GM12878 (cell line): ENCODE results near the gene WDR59. TPM values are rescaled to one million over a fixed set of nuclear protein-coding genes. Genes with fewer than 3 reads are reported as not detected.
A peak's percentile ranks its signal among the peaks of the same experiment; 100 is the strongest.

Source experiments
- ATAC-seq: fragments of 200-7000 bp; cut with Tn5 transposase; 3 replicates; pipeline ENCODE4 v1.9.1; 2020; ENCODE audit warnings: mild to moderate bottlenecking, moderate library complexity
- BruUV-seq: library from RNA; stranded (reverse); fragments of 400-500 nt; replicated peaks from 2 replicates; lab custom pipeline; 2021; lab: Mats Ljungman, UMichigan
- CTCF ChIA-PET: fragments of 300-600 bp; sonication (Branson Sonifier 250); formaldehyde crosslinking; extraction: SDS; loops from one replicate; lab custom pipeline; 2021; ENCODE audit warnings: inconsistent platforms; lab: Yijun Ruan, JAX
- POLR2A ChIA-PET: fragments of 350-600 bp; formaldehyde crosslinking; extraction: SDS; loops from one replicate; lab custom pipeline; 2021; ENCODE audit warnings: inconsistent platforms; lab: Charles Lee
- RAD21 ChIA-PET: fragments of 300-600 bp; sonication (Branson Sonifier 250); formaldehyde crosslinking; loops from one replicate; lab custom pipeline; 2023; ENCODE audit warnings: antibody characterized with exemption; ENCODE audit not compliant: unreplicated experiment; lab: Charles Lee
- SMC1A ChIA-PET: fragments of 300-600 bp; sonication (Branson Sonifier 250); formaldehyde crosslinking; loops from one replicate; lab custom pipeline; 2023; ENCODE audit not compliant: unreplicated experiment, uncharacterized antibody; lab: Charles Lee
- DNase-seq: peaks from one replicate; pipeline ENCODE4 v3.0.0-alpha.2; 2011; ENCODE audit warnings: low read depth, low spot score
- FAIRE-seq: peaks from 3 replicates; lab custom pipeline; 2011; peaks lifted over from hg19 to GRCh38; lab: Jason Lieb, UNC
- H2AFZ ChIP-seq: 2 replicates; pipeline ENCODE4 v1.6.0; 2011; ENCODE audit warnings: low read depth, low read length, control low read depth; ENCODE audit not compliant: control insufficient read depth
- H3K27ac ChIP-seq: 2 replicates; pipeline ENCODE4 v1.5.1; 2011; ENCODE audit warnings: control low read depth; ENCODE audit not compliant: control insufficient read depth, insufficient read depth
- H3K27me3 ChIP-seq, 2 experiments: replicated peaks in 1 of 2; 2 replicates each; pipeline versions ENCODE4 v1.6.0 to v1.6.1; 2011; ENCODE audit warnings: low read length in 1 of 2; ENCODE audit not compliant: control insufficient read depth in 2 of 2, insufficient read depth in 2 of 2
- H3K36me3 ChIP-seq, 2 experiments: 2 replicates each; pipeline ENCODE4 v1.5.1; 2011; ENCODE audit warnings: low read length in 1 of 2; ENCODE audit not compliant: control insufficient read depth in 2 of 2, insufficient read depth in 2 of 2
- H3K4me1 ChIP-seq: 2 replicates; pipeline ENCODE4 v1.6.1; 2011; ENCODE audit warnings: mild to moderate bottlenecking, low read length, moderate library complexity, mixed read lengths; ENCODE audit not compliant: control insufficient read depth, insufficient read depth
- H3K4me2 ChIP-seq: 2 replicates; pipeline ENCODE4 v1.6.0; 2011; ENCODE audit warnings: control low read depth; ENCODE audit not compliant: control insufficient read depth, insufficient read depth
- H3K4me3 ChIP-seq: fragments of 200-600 bp; sonication (generic); 2 replicates; pipeline ENCODE4 v1.5.1; 2016
- H3K79me2 ChIP-seq: 2 replicates; pipeline ENCODE4 v1.6.0; 2011; ENCODE audit warnings: low read length; ENCODE audit not compliant: control insufficient read depth, insufficient read depth
- H3K9ac ChIP-seq: 2 replicates; pipeline ENCODE4 v1.8.0; 2011; ENCODE audit warnings: low read length, control low read depth, mixed read lengths; ENCODE audit not compliant: control insufficient read depth, insufficient read depth
- H3K9me3 ChIP-seq: replicated peaks from 3 replicates; pipeline ENCODE4 v1.5.1; 2011; ENCODE audit warnings: mild to moderate bottlenecking, low read length; ENCODE audit not compliant: control insufficient read depth, insufficient read depth
- H4K20me1 ChIP-seq: 2 replicates; pipeline ENCODE4 v1.6.0; 2011; ENCODE audit not compliant: control insufficient read depth, insufficient read depth
- BACH1 ChIP-seq: fragments of 450-650 bp; IDR thresholded peaks from 2 replicates; pipeline ENCODE4 v1.6.1; 2017; ENCODE audit warnings: mild to moderate bottlenecking, borderline replicate concordance
- BRCA1 ChIP-seq: IDR thresholded peaks from 2 replicates; pipeline ENCODE4 v1.6.1; 2011; ENCODE audit warnings: low read depth, low read length, improper control_type of control experiment
- CBX3 ChIP-seq: fragments of 200-600 bp; sonication (generic); IDR thresholded peaks from 2 replicates; pipeline ENCODE4 v1.6.1; 2016; ENCODE audit warnings: low read depth, borderline replicate concordance
- CREB1 ChIP-seq: IDR thresholded peaks from 2 replicates; pipeline ENCODE4 v1.6.1; 2012; ENCODE audit warnings: low read depth, mild to moderate bottlenecking, inconsistent platforms
- FOXM1 ChIP-seq: IDR thresholded peaks from 2 replicates; pipeline ENCODE4 v1.6.1; 2012; ENCODE audit warnings: low read depth, mild to moderate bottlenecking, inconsistent platforms, low read length, moderate library complexity
- MEF2A ChIP-seq: IDR thresholded peaks from 2 replicates; pipeline ENCODE4 v1.6.1; 2011; ENCODE audit warnings: low read depth, mild to moderate bottlenecking, low read length, moderate library complexity; ENCODE audit not compliant: insufficient read depth
- NBN ChIP-seq: fragments of 450-650 bp; IDR thresholded peaks from 2 replicates; pipeline ENCODE4 v1.6.1; 2016
- NFYA ChIP-seq: IDR thresholded peaks from 2 replicates; pipeline ENCODE4 v1.6.1; 2011; ENCODE audit warnings: low read depth, mild to moderate bottlenecking, low read length, improper control_type of control experiment, borderline replicate concordance
- NR2F1 ChIP-seq: fragments of 450-650 bp; conservative IDR thresholded peaks from 2 replicates; pipeline ENCODE4 v1.6.1; 2017; ENCODE audit warnings: mild to moderate bottlenecking
- POLR2A ChIP-seq: IDR thresholded peaks from 2 replicates; pipeline ENCODE4 v1.6.1; 2011; ENCODE audit warnings: low read depth, mild to moderate bottlenecking, low read length
- RCOR1 ChIP-seq: conservative IDR thresholded peaks from 2 replicates; pipeline ENCODE4 v1.6.1; 2012; ENCODE audit warnings: low read depth, low read length, improper control_type of control experiment
- RELB ChIP-seq: fragments of 450-650 bp; IDR thresholded peaks from 2 replicates; pipeline ENCODE4 v1.6.1; 2017; ENCODE audit warnings: low read depth, mild to moderate bottlenecking, moderate library complexity
- SIN3A ChIP-seq: IDR thresholded peaks from 2 replicates; pipeline ENCODE4 v1.6.1; 2012; ENCODE audit warnings: low read depth, low read length, improper control_type of control experiment
- SMC3 ChIP-seq: IDR thresholded peaks from 2 replicates; pipeline ENCODE4 v1.6.1; 2011; ENCODE audit warnings: low read length, improper control_type of control experiment, borderline replicate concordance
- SP1 ChIP-seq: IDR thresholded peaks from one replicate; pipeline ENCODE4 v1.6.1; 2011; ENCODE audit warnings: low read depth, low read length
- USF2 ChIP-seq: IDR thresholded peaks from 2 replicates; pipeline ENCODE4 v1.6.1; 2011; ENCODE audit warnings: low read depth, low read length, improper control_type of control experiment, borderline replicate concordance
- YY1 ChIP-seq: IDR thresholded peaks from 2 replicates; pipeline ENCODE4 v1.6.1; 2011; ENCODE audit warnings: low read depth, mild to moderate bottlenecking, low read length
- ZNF207 ChIP-seq: fragments of 450-650 bp; IDR thresholded peaks from 2 replicates; pipeline ENCODE4 v1.6.1; 2014; ENCODE audit warnings: antibody characterized with exemption, mild to moderate bottlenecking, borderline replicate concordance
- ZNF24 ChIP-seq: fragments of 450-650 bp; IDR thresholded peaks from 2 replicates; pipeline ENCODE4 v1.6.1; 2017; ENCODE audit warnings: antibody characterized with exemption, mild to moderate bottlenecking
- WGBS: methylation state at CpG from one replicate; pipeline ENCODE4 v1.1.6; 2016; ENCODE audit warnings: low lambda C conversion rate; ENCODE audit not compliant: insufficient replicate concordance, insufficient coverage; ENCODE audit errors: missing lambda C conversion rate; 5-methylcytosine and 5-hydroxymethylcytosine counted together
- in situ Hi-C: fragments of 300-500 bp; cut with MboI; formaldehyde crosslinking; loops from 9 replicates; pipeline ENCODE4 v1.14.3; 2018; ENCODE audit warnings: mixed read lengths
- intact Hi-C: fragments of 100-400 bp; cut with micrococcal nuclease; formaldehyde crosslinking; loops from one replicate; pipeline ENCODE4 v1.14.2; 2022; ENCODE audit not compliant: unreplicated experiment
- polyA plus RNA-seq, 11 experiments: library from polyadenylated mRNA; depleted of rRNA in 4 of 11; unstranded in 6 of 11; stranded (reverse) in 5 of 11; fragments of >200 nt; fragmentation: Nextera tagmentation in 4 of 11; fragmentation: Illumina TruSeq in 1 of 11; extraction: Ambion mirVana in 4 of 11; extraction: Trizol in 1 of 11; gene quantifications; 1 replicate in 1 of 11; 2 replicates in 10 of 11; pipeline versions ENCODE4 v1.2.1 to v1.2.3, GENCODE V29; 2011 to 2016; ENCODE audit warnings: inconsistent platforms in 2 of 11, missing spikeins in 2 of 11, low read depth in 1 of 11
- total RNA-seq, 4 experiments: library from RNA; depleted of rRNA in 3 of 4; stranded (reverse); fragments of >200 nt in 3 of 4; fragmentation: Illumina TruSeq in 1 of 4; extraction: Trizol in 1 of 4; gene quantifications; 2 replicates each; pipeline versions ENCODE4 v1.2.1 to v1.2.3, GENCODE V29; 2013 to 2021
- TF ChIP-seq, protein P1 (sequence below): IDR thresholded peaks from 2 replicates; pipeline ENCODE4 v1.6.1; 2011; ENCODE audit warnings: borderline replicate concordance, low read depth, mild to moderate bottlenecking, moderate library complexity, mixed read lengths, low read length; ENCODE audit not compliant: insufficient read depth; ENCODE audit errors: extremely low read length

Gene WDR59
- total and polyA plus RNA-seq, 10 of the 15 experiments (the other 5 are each of a cell fraction or from before 2014, with no cell fraction given), result 9.7 to 78.4 (median 24.5) TPM

DNA sequence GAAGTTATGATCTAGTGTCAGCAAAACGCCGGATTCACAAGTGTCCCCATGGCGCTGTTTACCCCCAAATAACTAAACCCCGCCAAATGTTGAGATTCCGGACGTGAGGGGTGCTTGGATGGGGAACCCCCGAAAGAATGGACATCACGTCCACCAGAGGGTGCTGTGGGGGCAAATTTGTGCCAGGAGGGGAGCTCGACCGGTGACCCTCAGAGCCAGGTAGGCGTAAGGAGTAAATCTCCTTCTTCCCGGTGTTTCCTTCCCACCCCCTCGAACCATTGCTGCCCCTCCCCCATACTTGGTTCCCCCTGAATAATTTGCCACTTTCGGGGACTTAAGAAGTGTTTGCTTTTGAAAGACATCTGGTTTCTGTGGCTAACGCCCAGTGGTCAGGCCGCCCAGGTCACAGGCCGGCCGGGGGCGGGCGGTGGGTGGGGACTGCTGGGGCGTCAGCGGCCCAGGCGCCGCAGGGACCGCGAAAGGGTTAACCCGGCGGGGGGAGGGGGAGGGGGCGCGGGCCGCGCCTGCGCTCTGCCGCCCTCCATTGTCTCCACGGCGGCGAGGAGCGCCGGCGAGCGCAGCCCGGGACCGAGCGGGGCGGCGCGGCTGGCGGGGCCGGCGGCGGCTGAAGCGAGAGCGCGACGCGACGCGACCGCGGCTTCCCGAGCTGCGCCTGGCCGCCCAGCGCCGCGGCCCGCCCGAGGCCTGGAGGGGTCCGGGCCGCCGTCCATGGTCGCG lies 13.7 kb upstream of the WDR59 start, which contains the start of gene ZNRF1:
ZNRF1 (plus strand) TSS at position 544 of the 738 bp plus-strand sequence. CDS start 648 bp downstream, outside the sequence.
- DNase-seq, result peak; percentile 73
- in situ Hi-C loops, result no loop called here
- RAD21 ChIA-PET, result interaction anchor here (0.6 to 5.5 kb wide), 16 partner anchors 9 to 299 kb away, joined by 3 to 92 read pairs (median 4); partner anchors contain the start of gene WDR59
- no peak for TF ChIP-seq ZNF24
- no peak for TF ChIP-seq NFYA
- peak; percentile 82 for TF ChIP-seq SMC3
- TF ChIP-seq CBX3, result no peak
- peak; percentile 89 for TF ChIP-seq NBN
- TF ChIP-seq CREB1, result peak; percentile 57; the same call in 1 of the 2 replicates
- peak; percentile 93 for TF ChIP-seq NR2F1
- TF ChIP-seq BACH1, result no peak
- TF ChIP-seq BRCA1, result no peak
- peak; percentile 58 for TF ChIP-seq POLR2A
- TF ChIP-seq MEF2A, result peak; percentile 62; the same call in 1 of the 2 replicates
- peak; percentile 53; the same call in 1 of the 2 replicates for TF ChIP-seq RELB
- 0 out of 2 replicates have a peak, but pooled peaks have one; percentile 54 for TF ChIP-seq YY1
- TF ChIP-seq USF2, result no peak
- no peak for TF ChIP-seq SIN3A
- TF ChIP-seq FOXM1, result peak; percentile 68; the same call in 1 of the 2 replicates
- no peak for TF ChIP-seq ZNF207
- 0 out of 2 replicates have a peak, but pooled peaks have one; percentile 23 for TF ChIP-seq RCOR1
- TF ChIP-seq, protein P1, sequence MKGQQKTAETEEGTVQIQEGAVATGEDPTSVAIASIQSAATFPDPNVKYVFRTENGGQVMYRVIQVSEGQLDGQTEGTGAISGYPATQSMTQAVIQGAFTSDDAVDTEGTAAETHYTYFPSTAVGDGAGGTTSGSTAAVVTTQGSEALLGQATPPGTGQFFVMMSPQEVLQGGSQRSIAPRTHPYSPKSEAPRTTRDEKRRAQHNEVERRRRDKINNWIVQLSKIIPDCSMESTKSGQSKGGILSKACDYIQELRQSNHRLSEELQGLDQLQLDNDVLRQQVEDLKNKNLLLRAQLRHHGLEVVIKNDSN, result no peak
- peak; percentile 9 for TF ChIP-seq SP1

More for the DNA sequence above, 13.7 kb upstream of the WDR59 start, which contains the start of gene ZNRF1:
- Histone ChIP-seq H3K79me2 (peaks cover 35% of the 10 kb centered on the region), H3K27ac (no peak within 1 kb of the TSS), H3K4me2 (peak within 1 kb of the TSS; percentile 79), H4K20me1 (no peaks in the 10 kb centered on the region), H3K9ac (peak within 1 kb of the TSS; percentile 50), H3K4me1 (peaks cover 8% of the 10 kb centered on the region), H3K9me3 (no peaks in the 10 kb centered on the region), H3K27me3 (no peaks in the 10 kb centered on the region), H2AFZ (peak within 1 kb of the TSS; percentile 64), H3K4me3 (peak within 1 kb of the TSS; percentile 72), H3K36me3 (no peaks in the 10 kb centered on the region)
- no TSS peak for BruUV-seq
- POLR2A ChIA-PET, result interaction anchor here (0.5 to 3.4 kb wide), 6 partner anchors 13 to 151 kb away, joined by 3 to 13 read pairs (median 4); partner anchors contain the start of gene WDR59
- intact Hi-C loops, result loop anchor here (1.0 to 10.0 kb wide), 3 partner anchors 77 to 134 kb away; no protein-coding TSS in a partner anchor
- FAIRE-seq (no peak), ATAC-seq (peak; percentile 82)
- CTCF ChIA-PET, result interaction anchor here (0.6 to 3.2 kb wide), 24 partner anchors 8 to 322 kb away, joined by 3 to 90 read pairs (median 6); partner anchors contain the start of genes LDHD and WDR59
- SMC1A ChIA-PET, result interaction anchor here (0.6 to 4.1 kb wide), 13 partner anchors 9 to 136 kb away, joined by 3 to 69 read pairs (median 5); partner anchors contain the start of gene WDR59
- WGBS, result under 1% methylated on average over 30 of the region's 73 CpGs
